Liver (tissue), 2 donors: ENCODE measurements around the gene KLK2.

ENCODE experiments used
- ZBTB33 ChIP-seq: IDR thresholded peaks from 2 replicates; pipeline ENCODE4 v1.6.1; 2016; ENCODE audit warnings: antibody characterized with exemption
- TF ChIP-seq, protein P1 (sequence below): fragments of 150-350 bp; IDR thresholded peaks from 2 replicates; pipeline ENCODE4 v1.5.1; 2017; ENCODE audit warnings: improper control_type of control experiment, low read depth, low read length; ENCODE audit not compliant: missing input control
- donor health status: healthy.

DNA sequence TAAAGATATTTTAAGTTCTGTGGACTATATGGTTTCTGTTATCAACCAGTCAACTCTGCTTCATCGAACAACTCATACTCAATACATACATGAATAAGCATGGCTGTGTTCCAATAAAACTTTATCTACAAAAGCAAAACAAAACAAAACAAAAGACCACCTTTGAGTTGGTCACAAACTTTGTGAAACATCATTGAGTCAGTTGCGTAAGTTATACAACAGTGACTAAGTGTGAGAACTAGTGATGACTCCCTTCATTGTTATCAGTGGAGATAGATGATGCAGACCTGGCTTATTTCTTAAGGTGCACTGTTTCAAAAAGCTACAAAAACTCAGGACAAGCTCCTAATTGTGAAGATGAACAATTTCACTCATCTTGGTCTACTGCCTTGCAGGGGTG is 52.5 kb downstream of the KLK2 start:
- TF ChIP-seq, protein P1, sequence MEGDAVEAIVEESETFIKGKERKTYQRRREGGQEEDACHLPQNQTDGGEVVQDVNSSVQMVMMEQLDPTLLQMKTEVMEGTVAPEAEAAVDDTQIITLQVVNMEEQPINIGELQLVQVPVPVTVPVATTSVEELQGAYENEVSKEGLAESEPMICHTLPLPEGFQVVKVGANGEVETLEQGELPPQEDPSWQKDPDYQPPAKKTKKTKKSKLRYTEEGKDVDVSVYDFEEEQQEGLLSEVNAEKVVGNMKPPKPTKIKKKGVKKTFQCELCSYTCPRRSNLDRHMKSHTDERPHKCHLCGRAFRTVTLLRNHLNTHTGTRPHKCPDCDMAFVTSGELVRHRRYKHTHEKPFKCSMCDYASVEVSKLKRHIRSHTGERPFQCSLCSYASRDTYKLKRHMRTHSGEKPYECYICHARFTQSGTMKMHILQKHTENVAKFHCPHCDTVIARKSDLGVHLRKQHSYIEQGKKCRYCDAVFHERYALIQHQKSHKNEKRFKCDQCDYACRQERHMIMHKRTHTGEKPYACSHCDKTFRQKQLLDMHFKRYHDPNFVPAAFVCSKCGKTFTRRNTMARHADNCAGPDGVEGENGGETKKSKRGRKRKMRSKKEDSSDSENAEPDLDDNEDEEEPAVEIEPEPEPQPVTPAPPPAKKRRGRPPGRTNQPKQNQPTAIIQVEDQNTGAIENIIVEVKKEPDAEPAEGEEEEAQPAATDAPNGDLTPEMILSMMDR = no peak
- TF ChIP-seq ZBTB33 = no peak
